Measurements from ENCODE around the gene INTS14.
"Not testable (repeated sequence)": the region's sequence is repeated elsewhere in the genome, so short reads cannot be mapped to it uniquely, and the experiment has no call there.

Gene INTS14

DNA sequence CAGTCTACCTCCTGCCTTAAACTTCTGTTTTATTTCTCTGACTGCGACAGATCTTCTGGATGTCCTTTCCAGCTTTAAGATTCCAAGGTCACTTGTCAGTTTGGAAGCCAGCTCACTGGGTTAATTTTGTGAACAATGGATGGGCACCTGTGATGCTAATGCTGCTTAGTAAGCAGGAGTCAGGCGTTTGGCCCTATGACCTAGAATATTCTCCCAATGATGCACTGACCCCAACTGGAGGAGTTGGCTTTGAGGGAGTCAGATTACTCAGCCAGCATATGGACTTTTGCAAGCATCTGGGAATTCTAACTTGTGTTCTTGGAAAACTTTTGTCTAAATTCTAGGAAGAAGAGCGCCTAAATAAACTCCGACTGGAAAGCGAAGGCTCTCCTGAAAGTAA lies 52.6 kb downstream of the INTS14 start:
- H3K27me3 ChIP-seq (replicated peaks; ENCODE audit: insufficient read depth, low read length) = no peaks in the 10 kb centered on the region
- H3K36me3 ChIP-seq (replicated peaks; ENCODE audit: insufficient read depth, low read length) = 0 out of 2 replicates have a peak, but pooled peaks cover 6% of the 10 kb centered on the region
- H3K9me2 ChIP-seq (replicated peaks; ENCODE audit: insufficient read depth, low read length) = no peaks in the 10 kb centered on the region
- no peak overlapping the region for H2AFZ ChIP-seq (ENCODE audit: low read length)
- no peak overlapping the region for H3K4me2 ChIP-seq (ENCODE audit: low read depth, low read length)
- DNase-seq = no peak
- TF ChIP-seq EZH2 (optimal IDR thresholded peaks at IDR 0.05; ENCODE audit: low read depth, low read length) = no peak
- TF ChIP-seq, protein P1, sequence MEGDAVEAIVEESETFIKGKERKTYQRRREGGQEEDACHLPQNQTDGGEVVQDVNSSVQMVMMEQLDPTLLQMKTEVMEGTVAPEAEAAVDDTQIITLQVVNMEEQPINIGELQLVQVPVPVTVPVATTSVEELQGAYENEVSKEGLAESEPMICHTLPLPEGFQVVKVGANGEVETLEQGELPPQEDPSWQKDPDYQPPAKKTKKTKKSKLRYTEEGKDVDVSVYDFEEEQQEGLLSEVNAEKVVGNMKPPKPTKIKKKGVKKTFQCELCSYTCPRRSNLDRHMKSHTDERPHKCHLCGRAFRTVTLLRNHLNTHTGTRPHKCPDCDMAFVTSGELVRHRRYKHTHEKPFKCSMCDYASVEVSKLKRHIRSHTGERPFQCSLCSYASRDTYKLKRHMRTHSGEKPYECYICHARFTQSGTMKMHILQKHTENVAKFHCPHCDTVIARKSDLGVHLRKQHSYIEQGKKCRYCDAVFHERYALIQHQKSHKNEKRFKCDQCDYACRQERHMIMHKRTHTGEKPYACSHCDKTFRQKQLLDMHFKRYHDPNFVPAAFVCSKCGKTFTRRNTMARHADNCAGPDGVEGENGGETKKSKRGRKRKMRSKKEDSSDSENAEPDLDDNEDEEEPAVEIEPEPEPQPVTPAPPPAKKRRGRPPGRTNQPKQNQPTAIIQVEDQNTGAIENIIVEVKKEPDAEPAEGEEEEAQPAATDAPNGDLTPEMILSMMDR (IDR thresholded peaks at IDR 0.05; ENCODE audit: low read length) = no peak
- no peak for TF ChIP-seq EZH2phosphoT487 (IDR thresholded peaks at IDR 0.05; ENCODE audit: low read length)
- H3K27ac ChIP-seq (ENCODE audit: low read length) = no peak overlapping the region
- no peaks in the 10 kb centered on the region for H3K9me3 ChIP-seq (replicated peaks; ENCODE audit: insufficient read depth, low read length)
- no peaks in the 10 kb centered on the region for H3K4me1 ChIP-seq (ENCODE audit: low read length)
- no peak overlapping the region for H3K4me3 ChIP-seq (ENCODE audit: low read length)
- no peaks in the 10 kb centered on the region for H3F3A ChIP-seq (ENCODE audit: insufficient read depth, low read length)
- H3K9ac ChIP-seq (ENCODE audit: low read length) = no peak overlapping the region
- no peaks in the 10 kb centered on the region for H3K79me2 ChIP-seq (ENCODE audit: low read length)
- no peaks in the 10 kb centered on the region for H4K20me1 ChIP-seq (ENCODE audit: insufficient read depth, low read length)

DNA sequence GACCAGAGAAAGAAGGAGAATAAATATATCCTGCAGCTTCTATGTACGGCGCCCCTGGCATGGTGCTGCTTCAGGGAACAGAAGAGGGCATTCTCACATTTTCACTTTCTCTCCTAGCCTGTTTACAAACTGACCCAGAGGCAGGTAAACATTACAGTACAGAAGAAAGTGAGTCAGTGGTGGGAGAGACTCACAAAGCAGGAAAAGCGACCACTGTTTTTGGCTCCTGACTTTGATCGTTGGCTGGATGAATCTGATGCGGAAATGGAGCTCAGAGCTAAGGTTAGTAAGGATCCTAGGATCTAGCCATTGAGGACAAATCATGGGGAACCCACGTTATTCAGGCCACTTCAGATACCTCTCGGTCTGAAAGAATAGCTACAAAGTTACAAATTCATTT lies 54.3 kb downstream of the INTS14 start:
- Histone ChIP-seq H3K79me2 (ENCODE audit: low read length) (peaks cover 1% of the 10 kb centered on the region; the same call in 1 of the 2 replicates), H3K36me3 (replicated peaks; ENCODE audit: insufficient read depth, low read length) (0 out of 2 replicates have a peak, but pooled peaks cover 6% of the 10 kb centered on the region), H3K4me2 (ENCODE audit: low read depth, low read length) (no peak overlapping the region), H3K9me2 (replicated peaks; ENCODE audit: insufficient read depth, low read length) (no peaks in the 10 kb centered on the region), H4K20me1 (ENCODE audit: insufficient read depth, low read length) (no peaks in the 10 kb centered on the region), H3K27ac (ENCODE audit: low read length) (no peak overlapping the region), H3K9ac (ENCODE audit: low read length) (no peak overlapping the region), H3K27me3 (replicated peaks; ENCODE audit: insufficient read depth, low read length) (no peaks in the 10 kb centered on the region), H3K9me3 (replicated peaks; ENCODE audit: insufficient read depth, low read length) (no peaks in the 10 kb centered on the region), H3F3A (ENCODE audit: insufficient read depth, low read length) (no peaks in the 10 kb centered on the region), H3K4me3 (ENCODE audit: low read length) (no peak overlapping the region), H3K4me1 (ENCODE audit: low read length) (no peaks in the 10 kb centered on the region), H2AFZ (ENCODE audit: low read length) (no peak overlapping the region)
- no peak for TF ChIP-seq EZH2 (optimal IDR thresholded peaks at IDR 0.05; ENCODE audit: low read depth, low read length)
- TF ChIP-seq, protein P1 (IDR thresholded peaks at IDR 0.05; ENCODE audit: low read length) = no peak
- TF ChIP-seq EZH2phosphoT487 (IDR thresholded peaks at IDR 0.05; ENCODE audit: low read length) = no peak
- no peak for DNase-seq

DNA sequence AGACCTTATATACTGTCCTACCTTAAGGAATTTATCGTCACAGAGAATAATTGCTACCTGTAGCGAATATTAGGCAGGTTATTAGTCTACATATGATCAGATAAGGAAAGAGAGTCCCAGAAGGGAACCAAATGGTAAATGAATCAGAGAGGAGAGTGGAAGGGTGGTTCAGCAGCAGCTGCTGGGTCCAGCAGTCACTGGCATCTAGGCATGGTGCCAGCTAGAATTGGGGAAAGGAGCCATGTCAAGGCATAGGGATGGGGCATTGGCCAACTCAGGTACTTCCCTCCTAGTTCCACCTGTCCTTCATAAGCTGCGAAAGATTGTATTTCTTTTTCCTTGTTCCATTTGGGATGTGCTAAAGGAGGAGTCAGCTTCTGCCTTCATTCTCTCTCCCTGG lies 57.2 kb downstream of the INTS14 start:
- H3K9ac ChIP-seq (ENCODE audit: low read length) = no peak overlapping the region
- H3F3A ChIP-seq (ENCODE audit: insufficient read depth, low read length) = no peaks in the 10 kb centered on the region
- H3K79me2 ChIP-seq (ENCODE audit: low read length) = peaks cover 24% of the 10 kb centered on the region
- H2AFZ ChIP-seq (ENCODE audit: low read length) = no peak overlapping the region
- H3K9me2 ChIP-seq (replicated peaks; ENCODE audit: insufficient read depth, low read length) = no peaks in the 10 kb centered on the region
- no peaks in the 10 kb centered on the region for H3K4me1 ChIP-seq (ENCODE audit: low read length)
- no peak for DNase-seq
- H4K20me1 ChIP-seq (ENCODE audit: insufficient read depth, low read length) = 0 out of 2 replicates have a peak, but pooled peaks cover 3% of the 10 kb centered on the region
- no peak overlapping the region for H3K27ac ChIP-seq (ENCODE audit: low read length)
- H3K4me3 ChIP-seq (ENCODE audit: low read length) = no peak overlapping the region
- no peak overlapping the region for H3K4me2 ChIP-seq (ENCODE audit: low read depth, low read length)
- H3K9me3 ChIP-seq (replicated peaks; ENCODE audit: insufficient read depth, low read length) = no peaks in the 10 kb centered on the region
- TF ChIP-seq, protein P1 (IDR thresholded peaks at IDR 0.05; ENCODE audit: low read length) = no peak
- TF ChIP-seq EZH2phosphoT487 (IDR thresholded peaks at IDR 0.05; ENCODE audit: low read length) = no peak
- TF ChIP-seq EZH2 (optimal IDR thresholded peaks at IDR 0.05; ENCODE audit: low read depth, low read length) = no peak
- H3K36me3 ChIP-seq (replicated peaks; ENCODE audit: insufficient read depth, low read length) = 0 out of 2 replicates have a peak, but pooled peaks cover 6% of the 10 kb centered on the region
- H3K27me3 ChIP-seq (replicated peaks; ENCODE audit: insufficient read depth, low read length) = no peaks in the 10 kb centered on the region

DNA sequence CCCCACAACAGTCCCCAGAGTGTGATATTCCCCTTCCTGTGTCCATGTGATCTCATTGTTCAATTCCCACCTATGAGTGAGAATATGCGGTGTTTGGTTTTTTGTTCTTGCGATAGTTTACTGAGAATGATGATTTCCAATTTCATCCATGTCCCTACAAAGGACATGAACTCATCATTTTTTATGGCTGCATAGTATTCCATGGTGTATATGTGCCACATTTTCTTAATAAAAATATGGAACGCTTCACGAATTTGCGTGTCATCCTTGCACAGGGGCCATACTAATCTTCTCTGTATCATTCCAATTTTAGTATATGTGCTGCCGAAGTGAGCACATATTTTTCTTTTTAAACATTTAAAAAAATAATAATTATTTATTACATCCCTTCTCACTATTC lies 58.1 kb downstream of the INTS14 start:
- peaks cover 32% of the 10 kb centered on the region for H3K79me2 ChIP-seq (ENCODE audit: low read length)
- not testable (repeated sequence) for H3K27ac ChIP-seq (ENCODE audit: low read length); DNase-seq; H2AFZ ChIP-seq (ENCODE audit: low read length); H3K36me3 ChIP-seq (replicated peaks; ENCODE audit: insufficient read depth, low read length); H3K9me3 ChIP-seq (replicated peaks; ENCODE audit: insufficient read depth, low read length); H3K27me3 ChIP-seq (replicated peaks; ENCODE audit: insufficient read depth, low read length); H3K9ac ChIP-seq (ENCODE audit: low read length); H3K4me2 ChIP-seq (ENCODE audit: low read depth, low read length); H3K4me1 ChIP-seq (ENCODE audit: low read length); H4K20me1 ChIP-seq (ENCODE audit: insufficient read depth, low read length); H3K9me2 ChIP-seq (replicated peaks; ENCODE audit: insufficient read depth, low read length); H3F3A ChIP-seq (ENCODE audit: insufficient read depth, low read length); H3K4me3 ChIP-seq (ENCODE audit: low read length)
